GM21528 (cell line): Measurements from ENCODE around the gene ERCC1.
"Not testable (repeated sequence)": the region's sequence is repeated elsewhere in the genome, so short reads cannot be mapped to it uniquely, and the experiment has no call there.

ENCODE experiments used
- ATAC-seq: cut with Tn5 transposase; IDR thresholded peaks from one replicate; pipeline ENCODE4 v1.9.1; 2021; ENCODE audit warnings: mild to moderate bottlenecking, moderate library complexity; ENCODE audit not compliant: unreplicated experiment, low FRiP score

The ERCC1 gene

GRCh38 chr19:45432543-45432942 lies 8.8 kb upstream of the ERCC1 start:
- not testable (repeated sequence) for ATAC-seq

DNA sequence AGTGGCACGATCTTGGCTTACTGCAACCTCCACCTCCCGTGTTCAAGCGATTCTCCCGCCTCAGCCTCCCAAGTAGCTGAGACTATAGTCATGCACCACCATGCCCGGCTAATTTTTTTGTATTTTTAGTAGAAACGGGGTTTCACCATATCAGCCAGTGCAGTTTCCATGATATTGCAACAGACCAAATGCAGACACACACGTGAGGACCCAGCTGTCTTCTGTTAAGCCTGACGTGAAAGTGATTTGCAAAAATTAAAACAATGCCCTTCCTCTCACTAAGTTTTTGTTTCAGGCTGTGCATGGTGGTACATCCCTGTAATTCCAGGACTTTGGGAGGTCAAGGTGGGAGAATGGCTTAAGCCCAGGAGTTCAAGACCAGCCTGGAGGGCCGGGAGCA lies 7.3 kb upstream of the ERCC1 start:
- ATAC-seq: not testable (repeated sequence)

DNA sequence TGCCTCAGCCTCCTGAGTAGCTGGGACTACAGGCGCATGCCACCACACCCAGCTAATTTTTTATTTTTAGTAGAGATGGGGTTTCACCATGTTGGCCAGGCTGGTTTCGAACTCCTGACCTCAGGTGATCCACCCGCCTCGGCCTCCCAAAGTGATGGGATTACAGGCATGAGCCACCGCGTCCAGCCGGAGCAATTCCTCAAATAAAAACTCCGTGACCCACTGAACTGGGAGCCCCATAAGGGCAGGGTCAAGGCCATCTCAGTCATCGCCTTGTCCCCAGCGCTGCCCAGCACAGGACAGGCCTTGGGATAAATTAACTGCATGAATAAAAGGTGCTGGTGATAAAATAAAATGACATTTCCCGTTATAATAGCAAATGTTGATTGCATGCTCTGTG lies 6.2 kb upstream of the ERCC1 start:
- not testable (repeated sequence) for ATAC-seq

DNA sequence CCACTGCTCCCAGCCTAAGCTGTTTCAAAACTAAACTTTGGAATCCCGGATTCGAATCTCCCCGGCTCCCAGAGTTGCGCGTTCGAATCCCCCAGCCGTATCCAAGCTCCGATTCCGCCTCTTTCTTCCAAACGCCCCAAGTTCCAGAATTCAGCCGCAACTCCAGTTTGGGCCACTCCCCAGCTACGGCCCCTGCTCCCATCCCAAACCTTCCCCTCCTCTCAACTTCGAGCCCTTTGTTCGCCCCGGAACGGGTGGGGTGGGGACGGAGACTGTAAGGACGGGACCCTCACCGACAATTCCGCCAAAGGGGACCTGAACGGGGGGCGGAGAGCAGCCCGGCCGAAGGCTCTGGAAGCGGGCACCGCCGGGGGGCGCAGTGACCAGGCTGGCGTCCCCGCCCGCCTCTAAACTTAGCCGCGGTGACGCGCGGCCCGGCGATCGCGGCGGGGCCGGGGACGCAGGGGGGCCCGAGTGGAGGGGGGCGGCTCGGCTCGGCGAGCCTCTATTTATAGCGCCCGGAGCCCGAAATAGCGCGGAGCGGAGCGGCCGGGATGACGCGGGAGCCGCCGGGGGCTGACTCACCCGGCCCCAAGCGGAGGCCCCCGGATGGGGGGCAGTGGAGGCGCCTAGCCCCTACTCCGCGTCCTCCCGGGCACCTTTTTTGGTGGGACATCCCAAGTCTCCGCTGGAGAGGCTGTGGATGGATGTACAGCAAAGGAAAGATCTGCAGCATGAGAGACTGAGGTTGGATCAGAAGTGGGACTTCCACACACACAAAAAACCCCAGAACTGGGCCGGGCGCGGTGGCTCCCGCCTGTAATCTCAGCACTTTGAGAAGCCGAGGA lies 4.9 kb upstream of the ERCC1 start:
- no peak for ATAC-seq

DNA sequence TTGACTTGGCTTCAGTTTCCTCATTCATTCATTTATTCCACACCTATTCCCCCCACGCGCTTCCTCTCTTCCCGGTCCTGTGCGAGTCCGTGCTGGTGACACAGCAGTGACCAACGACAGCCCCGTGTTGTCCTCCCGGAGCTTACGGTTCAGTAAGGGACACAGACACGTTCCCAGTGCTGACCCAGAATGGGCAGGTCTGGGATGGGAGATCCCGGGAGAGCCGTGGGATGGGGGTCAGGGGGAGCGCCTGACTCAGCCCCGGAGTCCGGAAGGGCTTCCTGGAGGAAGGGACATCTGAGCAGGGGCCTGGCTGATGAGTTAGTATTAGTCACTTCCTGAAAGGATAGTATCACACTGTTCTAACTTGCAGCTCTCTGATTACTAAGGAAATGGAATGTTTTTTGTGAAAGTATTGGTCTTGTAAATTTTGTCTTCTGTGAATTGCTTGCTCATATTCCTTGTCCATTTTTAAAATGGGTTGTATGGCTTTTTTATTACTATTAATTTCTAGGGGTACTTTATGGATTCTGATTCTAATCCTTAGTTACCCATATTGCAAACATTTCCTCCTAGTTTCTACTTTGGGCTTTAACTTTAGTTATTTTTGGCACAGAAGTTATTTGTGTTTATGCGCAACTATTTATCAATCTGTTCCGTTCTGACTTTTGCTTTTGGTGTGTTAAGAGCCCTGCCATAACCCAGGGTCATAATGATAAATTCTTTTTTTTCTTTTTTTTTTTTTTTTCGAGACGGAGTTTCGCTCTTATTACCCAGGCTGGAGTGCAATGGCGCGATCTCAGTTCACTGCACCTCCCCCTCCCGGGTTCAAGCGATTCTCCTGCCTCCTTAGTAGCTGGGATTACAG lies 708 bp upstream of the ERCC1 start:
- ATAC-seq: peak; percentile 3

DNA sequence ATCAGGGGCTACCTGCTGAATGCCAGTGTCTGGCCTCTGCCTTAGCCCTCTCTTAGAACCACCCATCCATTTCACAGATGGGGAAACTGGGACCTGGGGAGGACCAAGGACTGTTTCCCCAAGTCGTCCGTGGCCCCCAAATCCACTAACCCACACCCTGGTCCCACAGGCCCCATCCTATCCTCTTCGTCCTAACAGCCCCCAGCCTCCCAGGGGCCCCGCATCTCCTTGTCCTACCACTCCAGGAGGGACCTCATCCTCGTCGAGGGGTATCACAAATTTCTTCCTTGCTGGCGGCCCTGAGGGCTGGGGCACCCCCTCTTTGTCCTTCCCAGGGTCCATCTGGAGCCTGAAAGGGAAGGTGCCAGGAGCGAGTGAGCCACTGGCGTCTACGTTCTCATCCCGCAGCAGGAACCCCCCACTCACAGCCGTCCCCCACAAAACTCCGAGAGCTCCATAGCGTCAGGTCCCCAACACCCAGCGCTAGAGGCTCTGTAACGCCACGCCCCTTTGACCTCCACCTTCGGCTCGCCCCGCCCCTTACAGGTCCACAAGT lies 606 bp downstream of the ERCC1 start:
- no peak for ATAC-seq

GRCh38 chr19:45421947-45422498 lies 1.7 kb downstream of the ERCC1 start:
- ATAC-seq: no peak

DNA sequence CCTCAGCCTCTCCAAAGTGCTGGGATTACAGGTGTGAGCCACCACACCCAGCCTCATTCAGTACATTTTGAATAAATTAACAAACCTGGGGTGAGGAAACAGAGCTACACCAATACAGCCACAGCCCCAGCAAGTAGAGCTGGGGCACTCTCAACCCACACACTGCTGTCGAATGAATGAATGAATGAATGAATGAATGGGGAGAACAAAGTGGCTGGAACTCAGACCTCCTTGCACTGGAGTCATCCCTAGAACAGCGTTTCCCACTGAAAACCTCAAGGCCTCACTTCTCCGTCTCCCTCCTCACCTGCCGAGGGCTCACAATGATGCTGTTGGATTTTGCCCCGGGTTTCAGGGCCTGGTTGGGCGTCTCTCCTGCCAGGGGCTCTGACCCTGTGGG lies 2.8 kb downstream of the ERCC1 start:
- no peak for ATAC-seq

DNA sequence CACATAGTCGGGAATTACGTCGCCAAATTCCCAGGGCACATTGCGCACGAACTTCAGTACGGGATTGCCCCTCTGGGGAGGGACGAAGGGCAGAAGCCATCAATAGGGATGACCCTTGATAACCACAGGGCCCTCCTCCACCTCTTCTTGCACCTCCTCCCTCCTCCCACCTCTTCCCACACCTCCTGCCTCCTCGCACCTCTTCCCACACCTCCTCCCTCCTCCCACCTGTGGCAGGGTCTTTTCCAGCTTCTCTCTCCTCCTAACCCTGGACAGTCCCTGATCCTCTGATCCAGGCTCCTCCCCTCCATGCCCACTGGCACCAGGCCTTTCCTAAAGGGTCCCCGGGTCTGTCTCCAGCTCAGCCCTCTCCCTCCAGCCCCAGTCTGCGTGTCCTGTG lies 3.4 kb downstream of the ERCC1 start:
- no peak for ATAC-seq

DNA sequence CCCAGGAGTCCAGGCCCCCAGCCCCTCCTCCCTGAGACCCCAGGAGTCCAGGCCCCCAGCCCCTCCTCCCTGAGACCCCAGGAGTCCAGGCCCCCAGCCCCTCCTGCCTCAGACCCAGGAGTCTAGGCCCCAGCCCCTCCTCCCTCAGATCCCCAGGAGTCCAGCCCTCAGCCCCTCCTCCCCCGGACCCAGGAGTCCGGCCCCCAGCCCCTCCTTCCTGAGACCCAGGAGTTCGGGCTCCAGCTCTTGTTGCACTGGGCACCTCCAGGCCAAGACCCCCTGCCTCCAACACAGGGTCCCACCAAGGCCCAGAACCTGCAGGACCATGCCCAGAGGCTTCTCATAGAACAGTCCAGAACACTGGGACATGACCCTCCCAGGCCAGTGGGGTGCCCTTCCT lies 3.8 kb downstream of the ERCC1 start:
- ATAC-seq: no peak

- peak; percentile 45 for ATAC-seq
These were observed 4.3 kb downstream of the ERCC1 start for GRCh38 chr19:45419396-45419795.

GRCh38 chr19:45418802-45419201 lies 4.9 kb downstream of the ERCC1 start:
- no peak for ATAC-seq

DNA sequence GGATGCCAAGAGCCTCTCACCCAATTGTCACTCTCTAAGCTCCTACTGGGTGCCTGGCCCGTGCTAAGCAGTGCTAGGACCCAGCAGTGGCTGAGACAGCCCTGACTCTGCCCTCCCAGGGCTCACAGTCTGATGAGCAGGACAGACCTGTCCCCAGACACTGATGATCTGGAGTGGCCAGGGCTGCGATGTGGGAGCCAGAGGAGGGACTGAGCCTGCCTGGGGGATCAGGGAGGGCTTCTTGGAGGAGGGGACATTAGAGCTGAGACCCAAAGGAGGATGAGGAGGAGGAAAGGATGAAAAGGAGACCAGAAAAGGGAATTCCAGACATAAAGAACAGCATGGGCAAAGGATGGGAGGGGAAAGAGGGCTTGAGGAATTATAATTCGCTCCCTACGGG lies 6.6 kb downstream of the ERCC1 start:
- no peak for ATAC-seq

DNA sequence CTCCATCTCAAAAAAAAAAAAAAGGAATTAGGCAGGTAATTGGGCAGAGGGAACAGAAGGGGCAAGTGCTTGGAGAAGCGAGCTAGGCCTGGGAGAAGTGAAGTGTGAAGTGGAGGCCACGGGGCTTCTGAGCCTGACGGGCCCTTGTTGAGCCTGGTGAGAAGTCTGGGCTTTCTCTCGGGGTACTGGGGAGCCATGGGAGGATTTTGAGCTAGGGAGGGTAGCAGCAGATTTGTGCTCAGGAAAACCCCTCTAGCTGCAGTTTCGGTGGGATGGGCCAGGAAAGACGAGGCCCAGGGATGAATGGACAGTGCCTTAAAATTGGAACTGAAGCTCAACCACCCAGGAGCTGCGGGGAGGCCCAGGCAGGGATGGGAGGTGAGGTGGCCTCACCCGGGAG lies 9.2 kb downstream of the ERCC1 start:
- no peak for ATAC-seq

GRCh38 chr19:45413497-45413896 lies 10.2 kb downstream of the ERCC1 start:
- ATAC-seq: no peak

GRCh38 chr19:45410330-45410729 lies 13.4 kb downstream of the ERCC1 start:
- not testable (repeated sequence) for ATAC-seq

DNA sequence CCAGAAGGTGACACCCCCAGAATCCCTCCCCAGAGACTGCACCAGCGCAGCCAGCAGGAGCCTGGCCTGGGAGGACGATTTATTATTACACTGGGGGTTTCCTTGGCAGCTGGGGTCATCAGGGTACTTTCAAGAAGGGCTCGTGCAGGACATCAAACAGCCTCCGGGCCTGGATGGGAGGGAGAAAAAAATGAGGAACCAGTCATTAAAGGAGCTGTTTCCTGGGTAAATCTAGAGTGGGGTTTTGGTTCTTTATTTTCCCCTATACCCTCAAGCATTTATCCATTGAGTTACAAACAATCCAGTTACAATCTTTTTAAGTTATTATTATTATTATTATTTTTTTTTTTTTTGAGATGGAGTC lies 14.2 kb downstream of the ERCC1 start:
- no peak for ATAC-seq

- no peak for ATAC-seq
These were observed 14.7 kb downstream of the ERCC1 start for GRCh38 chr19:45408830-45409556.

GRCh38 chr19:45408121-45408520 lies 15.6 kb downstream of the ERCC1 start:
- ATAC-seq: no peak

DNA sequence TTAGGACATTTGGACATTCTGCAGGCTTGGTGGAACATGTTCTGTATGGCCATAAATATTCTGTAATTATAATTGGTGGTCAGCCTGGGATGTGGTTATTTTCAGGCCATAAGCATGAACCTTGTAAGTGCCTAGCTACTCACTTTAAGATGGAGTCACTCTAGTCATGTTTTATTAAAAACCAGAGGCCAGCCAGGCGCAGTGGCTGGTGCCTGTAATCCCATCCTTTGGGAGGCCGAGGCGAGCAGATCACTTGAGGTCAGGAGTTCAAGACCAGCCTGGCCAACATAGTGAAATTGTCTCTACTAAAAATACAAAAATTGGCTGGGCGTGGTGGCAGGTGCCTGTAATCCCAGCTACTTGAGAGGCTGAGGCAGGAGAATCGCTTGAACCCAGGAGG lies 16.1 kb downstream of the ERCC1 start:
- ATAC-seq: not testable (repeated sequence)

DNA sequence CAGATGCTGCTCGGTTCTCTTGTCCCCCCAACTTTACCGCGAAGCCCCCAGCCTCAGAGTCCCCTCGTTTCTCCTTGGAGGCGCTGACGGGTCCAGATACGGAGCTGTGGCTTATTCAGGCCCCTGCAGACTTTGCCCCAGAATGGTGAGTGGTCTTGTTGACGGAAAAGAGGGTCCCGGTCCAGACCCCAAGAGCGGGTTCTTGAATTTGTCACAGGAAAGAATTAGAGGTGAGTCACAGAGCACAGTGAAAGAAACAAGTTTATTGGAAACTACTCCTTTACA lies 16.7 kb downstream of the ERCC1 start:
- ATAC-seq: no peak
